A673 (cell line): ENCODE data around the gene PKNOX2. TPM values are rescaled to one million over a fixed set of nuclear protein-coding genes. Genes with fewer than 3 reads are reported as not detected.
"Not testable (repeated sequence)": the region's sequence is repeated elsewhere in the genome, so short reads cannot be mapped to it uniquely, and the experiment has no call there.

Source experiments
- BruUV-seq: library from RNA; stranded (reverse); fragments of 400-500 nt; replicated peaks from 2 replicates; lab custom pipeline; 2021; lab: Mats Ljungman, UMichigan
- CTCF ChIA-PET: fragments of 300-600 bp; sonication (Branson Sonifier 250); formaldehyde crosslinking; loops from one replicate; lab custom pipeline; 2022; ENCODE audit warnings: antibody characterized with exemption; lab: Charles Lee
- POLR2A ChIA-PET: fragments of 300-600 bp; sonication (Branson Sonifier 250); formaldehyde crosslinking; loops from one replicate; lab custom pipeline; 2022; ENCODE audit warnings: antibody characterized with exemption; ENCODE audit not compliant: low non-redundant PET; lab: Charles Lee
- DNase-seq: peaks from one replicate; pipeline ENCODE4 v3.0.0-alpha.2; 2015; ENCODE audit warnings: low spot score
- H3K27ac ChIP-seq: fragments of 200-600 bp; sonication (generic); 2 replicates; pipeline ENCODE4 v1.5.1; 2016; ENCODE audit warnings: mixed run types, low read depth, mild to moderate bottlenecking, mixed read lengths, antibody characterized with exemption, low read length; ENCODE audit not compliant: poor library complexity, severe bottlenecking
- H3K27me3 ChIP-seq: fragments of 200-600 bp; sonication (generic); replicated peaks from 2 replicates; pipeline ENCODE4 v1.6.1; 2017; ENCODE audit warnings: mixed run types, low read depth, mild to moderate bottlenecking, mixed read lengths, antibody characterized with exemption, low read length; ENCODE audit not compliant: insufficient read depth, poor library complexity
- H3K36me3 ChIP-seq: fragments of 200-600 bp; sonication (generic); 2 replicates; pipeline ENCODE4 v1.6.1; 2016; ENCODE audit warnings: mixed run types, mild to moderate bottlenecking, mixed read lengths, antibody characterized with exemption, low read length; ENCODE audit not compliant: insufficient read depth, poor library complexity, severe bottlenecking
- H3K4me1 ChIP-seq: fragments of 200-600 bp; sonication (generic); 2 replicates; pipeline ENCODE4 v1.6.1; 2017; ENCODE audit warnings: mixed run types, mild to moderate bottlenecking, mixed read lengths, antibody characterized with exemption, low read length; ENCODE audit not compliant: insufficient read depth, poor library complexity, severe bottlenecking
- H3K4me3 ChIP-seq: fragments of 200-600 bp; sonication (generic); 2 replicates; pipeline ENCODE4 v1.5.1; 2016; ENCODE audit warnings: low read depth, mixed run types, mild to moderate bottlenecking, mixed read lengths, low read length; ENCODE audit not compliant: poor library complexity, severe bottlenecking
- H3K9me3 ChIP-seq: fragments of 200-600 bp; sonication (generic); 2 replicates; pipeline ENCODE4 v1.6.1; 2016; ENCODE audit warnings: mixed run types, low read depth, mild to moderate bottlenecking, mixed read lengths, antibody characterized with exemption, low read length; ENCODE audit not compliant: poor library complexity, severe bottlenecking
- CTCF ChIP-seq: fragments of 300-800, 200-600 bp; sonication (generic); conservative IDR thresholded peaks from 2 replicates; pipeline ENCODE4 v1.5.1; 2017; ENCODE audit warnings: low read depth, mild to moderate bottlenecking, antibody characterized with exemption, low read length, moderate library complexity, mixed read lengths
- EZH2 ChIP-seq: fragments of 200-600 bp; sonication (generic); IDR thresholded peaks from 2 replicates; pipeline ENCODE4 v1.6.1; 2017; ENCODE audit warnings: borderline replicate concordance, low read depth, mild to moderate bottlenecking, mixed read lengths, antibody characterized with exemption, low read length; ENCODE audit not compliant: poor library complexity, severe bottlenecking
- intact Hi-C: fragments of 100-400 bp; cut with micrococcal nuclease; formaldehyde crosslinking; loops from one replicate; pipeline ENCODE4 v1.10.0; 2022; ENCODE audit not compliant: unreplicated experiment
- total RNA-seq: library from RNA; stranded (reverse); gene quantifications from 2 replicates; pipeline ENCODE4 v1.2.3, GENCODE V29; 2021

PKNOX2 gene
- total RNA-seq, 1 experiment from 2014 or later: 1.1 TPM

DNA sequence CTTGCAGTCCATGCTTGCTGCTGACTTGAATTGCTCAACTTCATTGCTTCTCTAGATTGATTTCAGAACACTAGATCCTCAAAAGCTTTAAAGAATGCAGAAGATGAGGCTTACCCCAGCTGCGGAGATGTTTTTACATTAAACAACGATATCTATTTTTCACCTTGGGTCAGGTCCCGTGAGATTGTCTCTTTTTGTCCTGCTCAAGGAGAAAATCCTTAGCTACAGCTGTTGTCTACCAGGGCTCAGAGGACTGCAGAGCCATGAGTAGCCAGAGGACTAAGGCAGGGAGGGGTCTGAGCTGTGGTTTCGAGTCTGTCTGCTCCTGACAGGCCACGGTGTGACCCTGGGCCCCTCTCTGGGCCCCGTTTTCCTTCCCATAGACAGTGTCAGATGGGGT, 51.4 kb downstream of the PKNOX2 start:
- POLR2A ChIA-PET: no interaction called here
- intact Hi-C loops: no loop called here

DNA sequence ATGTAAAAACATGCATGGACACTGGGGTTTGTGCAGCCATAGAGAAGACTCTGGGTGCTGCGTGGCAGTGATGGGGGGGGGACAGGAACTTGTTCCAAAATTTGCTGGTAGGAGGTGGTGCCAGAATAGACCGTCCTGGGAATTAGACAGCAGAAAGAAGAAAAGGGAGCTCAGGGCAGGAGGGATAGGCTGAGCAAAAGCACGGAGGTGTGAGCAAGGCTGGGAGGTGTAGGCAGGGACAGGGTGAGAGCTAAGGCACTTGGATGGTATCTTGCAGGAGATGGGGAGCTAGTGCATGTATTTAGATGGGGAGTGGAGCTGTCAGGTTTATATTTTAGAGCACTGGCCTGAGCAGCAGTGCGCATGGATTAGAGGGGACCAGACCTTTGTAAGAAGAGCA, 53.8 kb downstream of the PKNOX2 start:
- Histone ChIP-seq H3K36me3 (no peaks in the 10 kb centered on the region), H3K4me1 (peaks cover 14% of the 10 kb centered on the region), H3K9me3 (no peaks in the 10 kb centered on the region), H3K27me3 (no peaks in the 10 kb centered on the region), H3K27ac (no peak overlapping the region), H3K4me3 (no peak overlapping the region)
- DNase-seq: no peak
- CTCF ChIA-PET: no interaction called here
- TF ChIP-seq EZH2 (no peak), CTCF (no peak)
- intact Hi-C loops: no loop called here
- BruUV-seq: no TSS peak
- POLR2A ChIA-PET: no interaction called here

More for the DNA sequence above, 51.4 kb downstream of the PKNOX2 start:
- TF ChIP-seq EZH2: no peak
- H3K4me1 ChIP-seq: peaks cover under 1% of the 10 kb centered on the region
- no TSS peak for BruUV-seq
- CTCF ChIA-PET: no interaction called here
- H3K27ac ChIP-seq: no peak overlapping the region
- H3K36me3 ChIP-seq: no peaks in the 10 kb centered on the region
- no peaks in the 10 kb centered on the region for H3K27me3 ChIP-seq
- H3K4me3 ChIP-seq: no peak overlapping the region
- H3K9me3 ChIP-seq: no peaks in the 10 kb centered on the region
- no peak for DNase-seq

GRCh38 chr11:125221461-125221860, 56.9 kb downstream of the PKNOX2 start:
- intact Hi-C loops: no loop called here
- H3K4me3 ChIP-seq: no peak overlapping the region
- H3K27ac ChIP-seq: no peak overlapping the region
- peaks cover 14% of the 10 kb centered on the region for H3K4me1 ChIP-seq
- H3K27me3 ChIP-seq: no peaks in the 10 kb centered on the region
- CTCF ChIA-PET: no interaction called here
- DNase-seq: peak; percentile 17
- no TSS peak for BruUV-seq
- TF ChIP-seq EZH2 (no peak), CTCF (no peak)
- no peaks in the 10 kb centered on the region for H3K36me3 ChIP-seq
- POLR2A ChIA-PET: no interaction called here
- no peaks in the 10 kb centered on the region for H3K9me3 ChIP-seq

DNA sequence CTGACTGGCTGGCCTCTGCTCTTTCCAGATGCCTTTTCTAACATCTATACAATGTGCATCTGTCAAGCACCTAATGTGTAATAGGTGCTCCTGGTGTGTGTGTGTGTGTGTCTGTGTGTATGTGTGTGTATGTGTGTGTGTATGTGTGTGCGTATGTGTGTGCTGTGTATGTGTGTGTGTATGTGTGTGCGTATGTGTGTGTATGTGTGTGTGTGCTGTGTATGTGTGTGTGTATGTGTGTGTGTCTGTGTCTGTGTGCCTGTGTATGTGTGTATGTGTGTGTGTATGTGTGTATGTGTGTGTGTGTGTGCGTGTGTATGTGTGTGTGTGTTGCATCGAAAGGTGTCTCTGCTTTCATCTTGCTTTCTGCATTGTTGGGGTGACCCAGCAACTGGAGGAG, 57.9 kb downstream of the PKNOX2 start:
- CTCF ChIA-PET: no interaction called here
- intact Hi-C loops: no loop called here
- no peak overlapping the region for H3K27ac ChIP-seq
- peaks cover 8% of the 10 kb centered on the region for H3K27me3 ChIP-seq
- DNase-seq: no peak
- no peak overlapping the region for H3K4me3 ChIP-seq
- POLR2A ChIA-PET: no interaction called here
- BruUV-seq: no TSS peak
- H3K4me1 ChIP-seq: peaks cover 14% of the 10 kb centered on the region
- H3K9me3 ChIP-seq: no peaks in the 10 kb centered on the region
- TF ChIP-seq EZH2: no peak
- no peak for TF ChIP-seq CTCF
- H3K36me3 ChIP-seq: no peaks in the 10 kb centered on the region

GRCh38 chr11:125223161-125223560, 58.6 kb downstream of the PKNOX2 start:
- CTCF ChIA-PET, intact Hi-C loops, H3K27me3 ChIP-seq, H3K9me3 ChIP-seq, BruUV-seq, H3K4me3 ChIP-seq, H3K27ac ChIP-seq, H3K36me3 ChIP-seq, POLR2A ChIA-PET, DNase-seq: not testable (repeated sequence)
- H3K4me1 ChIP-seq: peaks cover 14% of the 10 kb centered on the region
